Renal pelvis (tissue), 4 donors: ENCODE data around the gene AOPEP. TPM values are rescaled to one million over a fixed set of nuclear protein-coding genes. Genes with fewer than 3 reads are reported as not detected.

Source experiments
- DNase-seq: peaks from one replicate; pipeline ENCODE4 v3.0.0-alpha.2; 2013
- polyA plus RNA-seq, 3 donors: library from polyadenylated mRNA; unstranded; fragments of 120-200 nt; gene quantifications; one replicate each; pipeline ENCODE4 v1.2.1, GENCODE V29; 2013; ENCODE audit not compliant: insufficient read length in 3 of 3

AOPEP gene
- polyA plus RNA-seq, 3 donors: 57.9 to 61.7 (median 59.4) TPM

- no peak for DNase-seq
Measured at GRCh38 chr9:94913550-94913949, 187.1 kb downstream of the AOPEP start.

- DNase-seq: no peak
Measured at GRCh38 chr9:94915476-94916450, 189.3 kb downstream of the AOPEP start.

DNA sequence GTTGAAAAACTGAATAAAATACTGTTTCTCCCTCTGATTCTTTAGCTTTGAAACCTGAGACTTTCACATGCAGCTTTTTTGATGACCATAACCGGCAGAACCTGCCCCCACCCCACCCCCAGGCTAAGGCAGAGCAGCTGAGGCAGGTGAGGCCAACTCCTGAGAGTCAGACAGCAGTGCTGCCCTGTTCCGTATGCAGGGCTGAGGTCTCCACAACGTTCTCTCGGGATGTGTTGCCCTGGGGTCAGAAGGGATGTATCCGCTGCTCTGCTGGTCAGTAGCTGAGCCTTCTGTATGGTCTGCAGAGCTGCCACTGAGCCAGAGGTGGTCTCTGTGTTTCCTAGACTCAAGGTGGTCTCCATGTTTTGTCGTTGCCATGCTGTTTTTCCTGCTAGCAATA is 190.5 kb downstream of the AOPEP start:
- DNase-seq: no peak

DNA sequence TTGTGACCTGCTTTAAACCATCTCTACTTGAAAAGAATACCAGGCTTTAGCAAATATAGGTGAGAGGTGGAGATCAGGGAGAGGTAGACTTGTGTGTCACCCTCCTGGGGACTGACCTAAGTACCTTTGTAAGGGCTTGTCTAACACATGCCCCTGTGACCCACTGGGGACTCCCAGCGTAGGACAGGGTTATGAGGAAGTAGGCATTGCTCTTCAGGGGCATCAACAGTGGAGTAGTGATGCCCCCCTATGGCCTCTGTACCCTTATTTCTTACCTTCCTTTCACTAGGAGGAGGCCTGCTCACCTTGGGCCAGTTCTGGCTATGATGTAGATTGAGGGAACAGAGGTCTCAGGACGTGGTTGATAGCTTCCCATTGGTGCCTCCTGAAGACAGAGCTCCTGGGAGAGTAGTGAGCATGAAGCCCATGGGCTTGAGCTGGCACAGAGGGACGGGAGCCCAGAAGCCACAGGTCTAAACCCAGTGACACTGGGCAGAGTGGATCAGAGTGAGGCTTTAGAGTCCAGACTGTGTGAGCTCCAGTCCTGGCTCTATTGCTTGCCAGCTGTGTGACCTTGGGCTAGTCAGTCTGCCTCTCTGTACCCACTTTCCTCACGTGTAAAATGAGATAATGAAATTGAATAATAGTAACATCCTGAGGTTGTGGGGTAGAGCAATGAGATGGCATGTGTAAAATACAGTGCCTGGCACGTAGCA is 191.7 kb downstream of the AOPEP start:
- DNase-seq: no peak

GRCh38 chr9:94919376-94920098 is 193.0 kb downstream of the AOPEP start:
- DNase-seq: no peak

DNA sequence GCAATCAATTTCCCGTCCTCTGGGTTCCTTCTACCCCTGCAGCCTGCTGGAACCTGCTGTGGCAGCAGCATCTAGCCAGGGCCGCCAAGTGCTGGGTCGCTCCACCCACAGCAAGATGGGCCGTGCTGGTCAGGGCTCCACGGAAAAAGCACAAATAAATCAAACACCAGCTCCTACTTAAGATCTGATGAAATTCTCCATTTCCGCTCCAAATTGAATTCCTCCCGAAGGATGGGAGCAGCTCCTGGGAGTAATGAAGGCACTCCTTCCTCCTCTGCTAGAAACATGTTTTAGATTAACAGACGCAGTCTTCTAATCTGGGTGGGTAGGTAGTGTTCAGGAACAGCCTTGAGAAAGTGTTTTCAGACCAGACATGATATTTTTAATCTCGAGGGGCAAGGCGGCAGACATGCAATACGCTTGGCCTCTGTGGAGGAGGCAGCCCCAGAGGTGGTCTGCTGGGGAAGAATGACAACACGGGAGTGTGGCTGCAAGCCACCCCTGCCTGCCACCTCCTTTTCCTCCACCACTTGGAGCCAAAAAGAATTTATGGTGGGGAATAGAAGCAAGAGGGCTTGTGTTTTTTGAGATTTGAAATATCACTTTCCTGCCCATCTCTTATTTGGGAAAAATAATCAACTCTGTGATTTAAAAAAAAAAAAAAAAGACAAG is 194.1 kb downstream of the AOPEP start:
- DNase-seq: no peak

GRCh38 chr9:94921092-94921471 is 194.6 kb downstream of the AOPEP start:
- peak; percentile 66 for DNase-seq

DNA sequence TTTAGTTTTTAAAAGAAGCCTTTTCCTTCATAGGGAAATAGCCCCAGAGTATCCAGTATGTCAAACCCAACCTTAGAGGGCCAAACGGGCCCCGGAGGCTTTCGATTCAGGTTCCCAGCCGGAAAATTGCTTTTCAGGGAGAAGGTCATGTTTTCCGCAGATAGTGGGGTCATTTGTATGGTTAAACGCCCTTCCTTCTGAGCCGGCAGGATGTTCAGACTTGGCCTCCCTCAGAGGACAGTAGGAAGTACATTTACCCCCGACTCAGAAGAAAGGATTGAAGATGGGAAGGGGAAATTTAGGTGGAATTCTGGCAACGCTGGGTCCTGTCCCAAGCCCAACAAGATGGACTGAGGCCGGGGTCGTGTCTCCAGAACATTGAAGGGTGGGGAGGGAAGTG is 195.2 kb downstream of the AOPEP start:
- no peak for DNase-seq

GRCh38 chr9:94922098-94922607 is 195.7 kb downstream of the AOPEP start:
- no peak for DNase-seq

DNA sequence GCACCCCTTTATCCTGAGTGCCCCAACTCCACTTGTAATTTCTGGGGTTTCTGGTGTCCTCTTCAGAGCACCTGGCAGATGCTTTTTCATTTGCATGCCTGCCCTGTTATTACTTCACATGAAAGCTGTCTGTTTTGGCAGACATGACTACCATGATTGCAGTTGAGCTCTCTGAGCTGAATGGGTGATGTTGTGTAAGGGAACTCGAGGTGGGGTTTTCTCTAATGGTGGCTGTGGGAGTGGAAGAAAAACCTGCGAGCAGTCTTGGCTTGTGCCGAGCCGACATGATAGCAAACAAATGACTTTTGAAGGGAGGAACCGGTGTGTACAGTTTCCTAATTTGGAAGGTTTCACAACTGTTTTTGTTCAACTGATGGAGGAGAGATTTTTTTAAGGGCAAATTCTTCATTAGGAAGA is 196.2 kb downstream of the AOPEP start:
- DNase-seq: no peak

DNA sequence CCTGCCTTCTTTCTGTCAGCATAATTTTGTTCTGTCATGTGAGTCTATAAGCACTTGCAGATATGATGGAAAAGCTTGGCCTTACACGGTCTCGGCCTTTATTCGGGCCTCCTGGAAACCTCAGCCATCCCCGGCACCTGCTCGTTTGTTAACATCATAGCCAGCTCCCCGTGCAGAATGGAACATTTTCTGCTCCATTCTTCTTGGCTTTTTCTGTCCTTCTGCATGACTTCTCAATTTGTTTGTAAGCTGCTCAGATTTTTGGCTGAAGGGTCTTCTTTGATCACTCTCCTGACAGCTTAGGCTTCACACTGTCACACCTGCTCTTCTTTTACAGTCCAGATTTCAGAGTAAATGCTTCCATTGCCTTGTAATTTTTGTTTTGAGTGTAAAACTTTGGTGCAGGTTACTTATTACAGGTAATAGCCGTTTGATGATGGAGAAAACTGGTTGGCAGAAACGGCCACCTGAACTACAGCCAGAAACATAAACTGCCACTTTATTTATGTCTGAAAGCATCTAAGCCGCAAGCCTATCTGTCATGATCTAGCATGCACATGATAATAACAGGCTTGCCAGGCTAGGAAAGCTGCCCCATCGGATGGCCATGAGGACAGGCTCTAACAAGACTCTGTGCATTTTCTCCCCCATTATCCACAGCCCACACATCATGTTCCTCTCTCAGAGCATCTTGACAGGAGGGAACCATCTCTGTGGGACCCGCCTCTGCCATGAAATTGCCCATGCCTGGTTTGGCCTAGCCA is 197.0 kb downstream of the AOPEP start:
- no peak for DNase-seq

DNA sequence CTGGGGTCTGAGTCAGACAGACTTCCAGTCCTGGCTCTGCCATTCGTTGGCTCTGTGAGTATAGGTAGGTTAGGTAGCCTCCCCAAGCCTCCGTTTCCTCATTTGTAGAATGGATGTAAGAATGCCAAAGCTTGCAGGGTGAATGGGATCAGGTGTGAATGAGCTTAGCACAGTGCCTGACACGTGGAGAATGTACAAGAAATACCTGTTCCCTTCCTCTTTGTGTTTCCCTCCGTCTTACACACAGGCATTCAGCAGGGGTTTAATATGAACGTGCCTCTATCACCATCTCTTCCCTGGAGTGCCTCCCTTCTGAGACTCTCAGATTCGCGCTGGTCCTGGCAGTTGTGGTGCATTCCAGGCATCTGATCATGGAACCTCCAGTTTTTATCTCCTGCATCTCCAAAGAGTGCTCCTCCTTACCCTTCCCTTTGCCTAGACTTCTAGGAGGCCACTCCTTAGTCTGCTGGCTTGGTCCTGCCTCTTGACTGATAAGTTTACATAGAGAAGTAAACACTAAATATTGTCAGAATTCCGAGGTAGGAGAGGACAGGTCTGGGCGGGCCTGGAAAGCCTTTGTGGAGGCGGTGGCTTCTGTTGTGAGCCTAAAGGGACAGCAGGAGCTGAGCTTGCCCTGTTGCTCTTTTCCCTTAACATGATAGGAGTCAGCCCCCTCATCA is 199.4 kb downstream of the AOPEP start:
- DNase-seq: no peak

DNA sequence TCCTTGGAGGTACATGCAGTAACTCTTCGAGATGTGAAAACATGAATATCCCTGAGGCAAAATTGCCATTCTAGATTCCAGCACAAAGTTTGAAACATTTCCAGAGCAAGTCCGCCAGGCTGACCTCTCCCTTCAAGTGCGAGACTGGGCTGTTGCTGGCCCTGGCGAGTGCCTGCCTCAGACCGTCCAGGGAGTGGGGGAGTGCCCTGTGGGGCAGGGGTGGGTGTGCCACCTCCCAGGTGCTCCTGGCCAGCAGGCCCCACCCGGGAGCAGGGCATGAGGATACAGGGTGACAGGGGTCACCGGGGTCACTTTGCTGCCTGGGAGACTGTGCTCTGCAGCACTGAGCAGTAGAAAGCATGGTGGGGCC is 199.9 kb downstream of the AOPEP start:
- DNase-seq: no peak

DNA sequence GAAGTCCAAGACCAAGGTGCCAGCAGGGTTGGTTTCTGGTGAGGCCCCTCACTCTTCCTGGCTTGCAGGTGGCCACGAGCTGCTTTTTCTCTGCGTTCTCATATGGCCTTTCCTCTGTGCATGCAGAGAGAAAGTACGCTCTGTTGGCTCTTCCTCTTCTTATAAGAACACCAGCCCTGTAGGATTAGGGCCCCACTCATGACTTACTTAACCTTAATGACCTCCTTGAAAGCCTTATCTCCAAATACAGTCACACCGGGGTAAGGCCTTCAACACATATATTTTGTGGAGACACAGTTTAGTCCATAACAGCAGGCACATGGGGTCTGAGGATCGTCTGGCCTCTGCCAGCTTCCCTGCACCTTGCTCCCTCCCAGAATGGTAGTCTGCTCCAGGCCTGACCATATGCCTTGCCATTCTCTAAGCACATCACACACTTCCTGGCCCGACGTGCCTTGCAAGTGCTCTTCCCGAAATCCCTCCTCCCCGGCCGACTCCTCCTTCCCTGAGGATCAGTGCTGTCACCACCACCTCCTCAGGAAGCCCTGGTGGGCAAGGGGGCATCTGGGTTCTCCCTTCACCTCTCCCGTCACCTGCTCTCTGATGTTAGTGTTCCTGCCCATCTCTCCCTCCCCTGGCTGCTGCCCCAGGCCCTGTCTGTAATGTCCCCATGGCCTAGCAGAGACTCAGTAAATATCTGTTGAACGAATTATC is 200.7 kb downstream of the AOPEP start:
- DNase-seq: no peak

- no peak for DNase-seq
Measured at GRCh38 chr9:94927762-94928670, 201.5 kb downstream of the AOPEP start.

DNA sequence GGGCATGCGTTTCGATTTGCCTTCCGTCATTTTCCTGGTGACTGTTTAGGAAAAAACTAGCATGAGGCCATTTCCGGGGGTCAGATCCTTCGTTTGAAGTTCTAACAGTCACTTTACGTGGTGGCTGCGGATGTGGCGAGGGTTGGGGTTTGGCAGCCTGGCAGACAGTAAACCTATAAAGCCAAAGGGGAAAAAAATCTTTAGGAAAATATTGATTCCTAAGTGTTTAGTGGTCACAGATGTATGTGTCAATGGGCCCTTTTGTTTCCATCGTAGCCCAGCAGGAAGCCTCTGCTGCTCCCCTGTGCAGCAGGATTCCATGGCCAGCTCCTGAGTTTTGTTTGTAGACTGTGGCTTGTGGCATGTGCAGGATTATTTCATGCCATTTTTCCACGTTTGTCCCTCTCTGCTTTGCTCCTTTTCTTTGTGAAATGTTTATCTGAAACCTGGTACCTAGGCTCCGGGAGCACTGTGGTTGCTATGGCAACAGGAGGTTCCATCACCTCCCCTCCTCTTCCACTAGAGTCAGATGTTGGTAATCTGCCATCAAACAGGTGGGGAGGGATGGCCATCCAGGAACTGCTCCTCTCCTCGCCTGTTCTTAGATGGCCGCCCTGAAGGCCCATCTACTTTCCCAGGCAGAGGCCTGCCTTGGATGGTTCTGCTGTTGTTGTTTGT is 202.3 kb downstream of the AOPEP start:
- no peak for DNase-seq

DNA sequence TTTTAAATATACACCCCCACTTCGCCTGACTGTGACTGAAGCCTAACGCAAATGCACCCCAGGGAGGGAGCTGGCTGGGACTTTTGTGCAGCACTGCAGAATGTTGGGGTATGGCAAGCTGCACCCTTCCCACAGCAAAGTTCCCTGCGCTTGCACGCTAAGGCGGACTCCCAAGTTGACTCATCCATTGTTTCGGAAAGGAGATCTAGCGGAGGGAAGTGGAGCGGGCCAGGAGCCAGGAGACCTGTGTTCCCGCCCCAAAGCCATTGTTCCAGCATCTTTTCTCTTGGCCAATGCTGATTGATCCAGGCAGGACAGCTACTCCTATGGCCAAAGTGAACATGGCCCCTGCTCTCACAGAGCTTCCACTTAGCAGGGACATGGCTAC is 202.9 kb downstream of the AOPEP start:
- no peak for DNase-seq
